Spleen (tissue), 7 donors: ENCODE measurements around the gene DNAAF5.

Experiments used
- CTCF ChIP-seq, 11 experiments: fragments of 200-600 bp in 7 of 11; fragments of 450-650 bp in 4 of 11; sonication (generic) in 4 of 11; IDR thresholded peaks in 8 of 11; conservative IDR thresholded peaks in 3 of 11; 1 replicate in 7 of 11; 2 replicates in 4 of 11; pipeline versions ENCODE4 v1.4.0 to v1.8.0; 2016 to 2021; ENCODE audit warnings: antibody characterized with exemption in 11 of 11, inconsistent platforms in 4 of 11, mild to moderate bottlenecking in 1 of 11
- POLR2A ChIP-seq, 3 donors: fragments of 450-650 bp; IDR thresholded peaks; one replicate each; pipeline ENCODE4 v1.5.1; 2017; ENCODE audit warnings: antibody characterized with exemption in 3 of 3, mild to moderate bottlenecking in 1 of 3
- POLR2AphosphoS5 ChIP-seq, 3 donors: sonication (generic); formaldehyde crosslinking; IDR thresholded peaks; one replicate each; pipeline ENCODE4 v1.5.1; 2017; ENCODE audit warnings: antibody characterized with exemption in 3 of 3
- donor health status: DM: no; HTN: no; CAD: no; lungs with moderate emphysema.
- donor health status: DM: no; HTN: no; CAD: no.
- donor health status: DM: no; HTN: no; CAD: no.

GRCh38 chr7:816751-817671 is 90.5 kb downstream of the DNAAF5 start:
- TF ChIP-seq POLR2AphosphoS5 (IDR thresholded peaks at IDR 0.05) (peak in 1 of 3 donors; percentile 25), POLR2A (IDR thresholded peaks at IDR 0.05) (no peak), CTCF (IDR thresholded peaks at IDR 0.05 in 8 of 11, conservative IDR thresholded peaks at IDR 0.05 in 3 of 11) (no peak)
